IPS-20b (cell line): ENCODE results near the gene NELFB.

Experiments used
- H3K27ac ChIP-seq: one replicate; pipeline ENCODE4 v1.5.1; 2013; ENCODE audit warnings: low read length
- H3K27me3 ChIP-seq: 2 replicates; pipeline ENCODE4 v1.6.1; 2013; ENCODE audit warnings: mild to moderate bottlenecking, low read length, inconsistent platforms; ENCODE audit not compliant: insufficient read depth
- H3K36me3 ChIP-seq: 2 replicates; pipeline ENCODE4 v1.6.1; 2013; ENCODE audit warnings: low read depth, mild to moderate bottlenecking, inconsistent platforms, low read length, moderate library complexity; ENCODE audit not compliant: insufficient read depth
- H3K4me1 ChIP-seq: 2 replicates; pipeline ENCODE4 v1.6.1; 2013; ENCODE audit warnings: mild to moderate bottlenecking, control low read depth, inconsistent platforms, low read length, moderate library complexity; ENCODE audit not compliant: insufficient read depth
- H3K4me3 ChIP-seq: 2 replicates; pipeline ENCODE4 v1.5.1; 2013; ENCODE audit warnings: mild to moderate bottlenecking, low read length, inconsistent platforms
- H3K9ac ChIP-seq: 2 replicates; pipeline ENCODE4 v1.6.1; 2013; ENCODE audit warnings: low read depth, mild to moderate bottlenecking, inconsistent platforms, low read length, moderate library complexity
- H3K9me3 ChIP-seq: 2 replicates; pipeline ENCODE4 v1.6.1; 2013; ENCODE audit warnings: mild to moderate bottlenecking, low read depth, low read length, inconsistent platforms; ENCODE audit not compliant: insufficient read depth

The NELFB gene

DNA sequence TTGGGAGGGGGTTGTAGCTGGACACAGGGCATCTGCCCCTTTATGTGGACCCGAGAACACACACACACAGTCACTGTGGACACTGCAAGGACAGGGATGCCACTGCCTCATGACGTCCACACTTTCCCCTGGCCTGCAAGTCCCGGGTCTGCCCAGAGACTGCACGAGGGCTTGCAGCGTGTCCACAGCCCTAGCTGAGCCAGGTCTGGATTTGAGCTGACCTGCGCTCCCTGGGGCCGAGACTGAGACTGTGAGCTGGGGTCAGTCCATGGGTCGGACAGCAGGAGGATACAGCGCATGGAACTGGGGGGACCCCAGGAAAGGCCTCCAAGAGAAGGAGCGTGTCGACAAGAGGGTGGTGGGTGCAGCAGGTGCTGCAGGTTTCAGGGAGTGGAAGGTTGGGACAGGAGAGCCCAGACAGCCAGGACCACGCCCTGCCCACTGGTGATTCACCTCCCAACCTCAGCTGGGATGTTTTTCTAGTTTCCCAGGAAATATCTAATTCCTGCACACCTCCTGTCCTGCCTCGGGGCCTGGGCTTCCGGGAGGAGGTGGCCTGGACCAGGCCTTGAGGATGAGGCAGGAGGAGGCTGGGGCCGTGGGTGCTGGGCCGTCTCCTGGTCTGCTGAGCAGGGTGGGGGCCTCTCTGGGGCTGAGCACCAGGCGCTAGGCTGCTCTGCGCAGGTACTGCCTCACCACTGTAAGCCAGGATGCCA, 28.6 kb upstream of the NELFB start:
- H3K9me3 ChIP-seq = no peaks in the 10 kb centered on the region
- H3K4me3 ChIP-seq = no peak overlapping the region
- no peaks in the 10 kb centered on the region for H3K36me3 ChIP-seq
- peaks cover 3% of the 10 kb centered on the region; the same call in 1 of the 2 replicates for H3K4me1 ChIP-seq
- peaks cover 9% of the 10 kb centered on the region for H3K27me3 ChIP-seq
- no peak overlapping the region for H3K27ac ChIP-seq
- H3K9ac ChIP-seq = no peak overlapping the region

- Histone ChIP-seq H3K4me1 (peaks cover 3% of the 10 kb centered on the region; the same call in 1 of the 2 replicates), H3K9ac (no peak within 1 kb of the TSS), H3K27ac (no peak within 1 kb of the TSS), H3K27me3 (peaks cover 9% of the 10 kb centered on the region), H3K36me3 (no peaks in the 10 kb centered on the region), H3K9me3 (no peaks in the 10 kb centered on the region), H3K4me3 (no peak within 1 kb of the TSS)
Observed at GRCh38 chr9:137227054-137227852, 27.9 kb upstream of the NELFB start, which contains the start of gene RNF224. Gene RNF224 (plus strand): TSS chr9:137227502. CDS start chr9:137228336, 834 bp downstream.

- peaks cover 3% of the 10 kb centered on the region; the same call in 1 of the 2 replicates for H3K4me1 ChIP-seq
- H3K36me3 ChIP-seq = no peaks in the 10 kb centered on the region
- H3K4me3 ChIP-seq = no peak overlapping the region
- no peaks in the 10 kb centered on the region for H3K9me3 ChIP-seq
- H3K27ac ChIP-seq = no peak overlapping the region
- H3K27me3 ChIP-seq = peaks cover 2% of the 10 kb centered on the region
- H3K9ac ChIP-seq = no peak overlapping the region
Observed at GRCh38 chr9:137227853-137228505, 27.1 kb upstream of the NELFB start.

- H3K9ac ChIP-seq = no peak overlapping the region
- H3K27me3 ChIP-seq = no peaks in the 10 kb centered on the region
- H3K4me1 ChIP-seq = peaks cover 3% of the 10 kb centered on the region; the same call in 1 of the 2 replicates
- H3K36me3 ChIP-seq = no peaks in the 10 kb centered on the region
- no peak overlapping the region for H3K27ac ChIP-seq
- H3K4me3 ChIP-seq = no peak overlapping the region
- H3K9me3 ChIP-seq = no peaks in the 10 kb centered on the region
Observed at GRCh38 chr9:137228506-137228967, 26.6 kb upstream of the NELFB start.

DNA sequence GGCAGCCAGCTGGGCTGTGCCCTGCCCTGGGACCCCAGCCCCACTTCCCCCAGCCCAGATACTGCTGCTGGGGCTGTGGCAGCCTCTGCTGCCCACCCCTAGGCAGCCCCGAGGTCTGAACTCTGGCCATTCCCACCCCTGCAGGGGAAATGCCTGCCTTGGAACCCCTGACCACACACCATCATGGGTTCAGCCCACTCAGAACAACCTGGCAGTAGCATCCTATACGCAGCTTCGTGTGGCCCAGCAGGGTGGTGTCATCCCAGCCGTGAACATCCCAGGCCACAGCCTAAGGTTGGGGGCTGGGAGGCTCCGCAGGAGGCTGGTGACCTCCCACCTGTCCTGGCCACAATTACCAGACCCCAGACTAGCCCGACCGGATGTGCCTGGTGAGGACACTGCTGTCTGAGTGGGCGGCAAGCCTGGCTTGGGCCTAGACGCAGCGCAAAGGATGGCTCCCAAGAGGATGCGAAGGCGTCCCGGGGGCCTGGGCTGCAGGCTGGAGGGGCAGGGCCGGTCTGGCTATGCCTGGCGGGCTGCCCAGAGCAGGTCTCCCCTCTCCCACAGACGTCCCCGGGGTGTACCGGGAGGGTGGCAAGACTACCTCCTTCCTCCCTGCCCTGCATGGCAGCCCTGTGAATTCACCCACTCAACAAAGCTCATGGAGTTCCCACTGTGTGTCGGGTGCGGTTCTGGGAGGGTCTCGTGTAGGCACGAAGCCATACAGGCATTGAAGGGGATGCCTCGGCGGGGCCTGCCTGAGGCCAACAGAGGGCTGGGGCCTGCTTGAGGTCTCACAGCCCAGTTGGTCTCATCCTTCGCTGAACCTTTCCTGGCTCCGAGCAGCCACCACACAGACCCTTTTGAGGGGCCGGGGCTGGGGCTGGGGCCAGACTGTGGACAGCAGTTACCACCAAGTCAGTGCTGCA, 25.9 kb upstream of the NELFB start:
- Histone ChIP-seq H3K36me3 (no peaks in the 10 kb centered on the region), H3K9ac (no peak overlapping the region), H3K27me3 (no peaks in the 10 kb centered on the region), H3K4me3 (no peak overlapping the region), H3K4me1 (no peaks in the 10 kb centered on the region), H3K9me3 (no peaks in the 10 kb centered on the region), H3K27ac (no peak overlapping the region)

DNA sequence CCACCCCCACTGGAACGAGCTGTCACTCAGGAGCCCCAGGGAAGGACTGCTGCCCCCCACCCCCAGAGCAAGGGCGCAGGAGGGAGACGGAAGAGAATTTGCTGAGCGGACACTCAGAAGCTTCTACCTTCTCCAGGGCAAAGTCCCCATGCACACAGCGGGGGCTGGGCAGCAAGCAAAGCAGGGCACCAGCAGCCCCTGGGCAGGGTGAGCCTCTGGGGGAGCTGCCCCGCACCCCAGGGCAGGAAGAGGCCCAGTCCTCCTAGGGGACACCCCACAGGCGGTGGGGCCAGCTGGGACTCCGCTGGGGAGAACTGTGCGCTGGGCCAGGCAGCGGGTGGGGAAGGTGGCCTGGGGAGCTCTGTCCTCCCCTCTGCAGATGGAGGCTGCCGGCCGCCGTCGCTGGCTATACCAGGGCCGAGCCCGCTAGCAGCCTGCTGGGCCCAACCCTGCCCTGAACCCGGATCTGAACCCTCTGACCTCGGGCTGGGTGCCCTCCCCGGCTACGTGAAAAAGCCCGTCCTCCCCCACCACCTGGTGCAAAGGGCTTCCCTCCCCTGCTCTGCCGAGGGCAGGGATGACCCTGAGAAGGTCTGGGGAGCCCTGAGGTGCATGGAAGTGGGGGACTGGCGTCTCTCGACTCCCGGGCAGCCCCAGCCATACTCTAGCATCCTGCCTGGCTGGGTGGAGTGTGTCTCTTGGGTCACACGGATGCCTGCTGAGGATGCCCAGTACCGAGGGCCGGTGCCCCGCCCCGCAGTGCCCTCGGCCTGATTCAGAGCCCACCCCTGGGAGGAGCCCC, 25.0 kb upstream of the NELFB start:
- H3K27ac ChIP-seq = no peak overlapping the region
- H3K27me3 ChIP-seq = no peaks in the 10 kb centered on the region
- no peak overlapping the region for H3K4me3 ChIP-seq
- H3K4me1 ChIP-seq = no peaks in the 10 kb centered on the region
- H3K9me3 ChIP-seq = no peaks in the 10 kb centered on the region
- no peak overlapping the region for H3K9ac ChIP-seq
- no peaks in the 10 kb centered on the region for H3K36me3 ChIP-seq

- H3K9me3 ChIP-seq = no peaks in the 10 kb centered on the region
- H3K4me3 ChIP-seq = no peak within 1 kb of the TSS
- no peaks in the 10 kb centered on the region for H3K27me3 ChIP-seq
- H3K27ac ChIP-seq = no peak within 1 kb of the TSS
- H3K9ac ChIP-seq = no peak within 1 kb of the TSS
- H3K4me1 ChIP-seq = no peaks in the 10 kb centered on the region
- no peaks in the 10 kb centered on the region for H3K36me3 ChIP-seq
Observed at GRCh38 chr9:137230705-137231371, 24.3 kb upstream of the NELFB start, which contains the start of gene SLC34A3. Gene SLC34A3 (plus strand): TSS chr9:137230901. CDS start chr9:137231703, 802 bp downstream.

- Histone ChIP-seq H3K4me1 (no peaks in the 10 kb centered on the region), H3K4me3 (no peak overlapping the region), H3K36me3 (no peaks in the 10 kb centered on the region), H3K27me3 (no peaks in the 10 kb centered on the region), H3K9ac (no peak overlapping the region), H3K9me3 (no peaks in the 10 kb centered on the region), H3K27ac (no peak overlapping the region)
Observed at GRCh38 chr9:137231372-137232039, 23.6 kb upstream of the NELFB start.

DNA sequence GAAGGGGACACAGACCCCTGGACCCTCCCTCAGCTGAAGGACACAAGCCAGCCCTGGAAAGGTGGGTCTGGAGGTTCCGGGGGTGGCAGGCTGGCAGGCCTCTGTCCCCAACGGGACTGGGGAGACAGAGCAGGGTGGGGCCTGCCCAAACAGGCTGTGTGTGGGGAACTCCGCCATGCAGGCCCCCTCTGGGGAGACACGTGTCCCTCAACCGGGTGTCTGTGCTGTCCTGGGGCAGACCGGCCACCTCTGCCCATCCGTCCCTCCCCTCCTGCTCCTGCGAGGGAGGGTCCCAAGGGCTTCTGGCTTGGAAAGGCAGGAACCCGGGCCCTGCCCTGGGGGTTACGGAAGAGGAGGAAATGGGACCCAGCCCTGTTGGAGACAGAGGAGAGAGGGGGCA, 23.0 kb upstream of the NELFB start:
- no peak overlapping the region for H3K9ac ChIP-seq
- H3K9me3 ChIP-seq = no peaks in the 10 kb centered on the region
- H3K4me3 ChIP-seq = no peak overlapping the region
- no peaks in the 10 kb centered on the region for H3K36me3 ChIP-seq
- H3K27me3 ChIP-seq = no peaks in the 10 kb centered on the region
- H3K4me1 ChIP-seq = peaks cover 4% of the 10 kb centered on the region; the same call in 1 of the 2 replicates
- H3K27ac ChIP-seq = no peak overlapping the region
